Measurements from ENCODE around the gene TBK1.
A peak's percentile ranks its signal among the peaks of the same experiment; 100 is the strongest.

TBK1 gene

GRCh38 chr12:64450711-64451486 lies 1.0 kb upstream of the TBK1 start:
- DNase-seq (ENCODE audit: insufficient read length, low spot score) (no peak), FAIRE-seq (peak; percentile 71)
- TF ChIP-seq TAF1 (IDR thresholded peaks at IDR 0.05; ENCODE audit: low read depth, low read length) (no peak), POLR2A (IDR thresholded peaks at IDR 0.05; ENCODE audit: low read depth, low read length) (no peak), SPI1 (IDR thresholded peaks at IDR 0.05; ENCODE audit: low read depth, low read length) (no peak), PAX5 (IDR thresholded peaks at IDR 0.05; ENCODE audit: insufficient read depth, low read length, severe bottlenecking) (no peak), POLR2AphosphoS5 (IDR thresholded peaks at IDR 0.05; ENCODE audit: low read depth, low read length) (no peak)

GRCh38 chr12:64452559-64453329 lies 824 bp downstream of the TBK1 start:
- TF ChIP-seq SPI1 (IDR thresholded peaks at IDR 0.05; ENCODE audit: low read depth, low read length) (0 out of 2 replicates have a peak, but pooled peaks have one; percentile 14), POLR2AphosphoS5 (IDR thresholded peaks at IDR 0.05; ENCODE audit: low read depth, low read length) (no peak)
- peak; percentile 26 for FAIRE-seq
- no peak for DNase-seq (ENCODE audit: insufficient read length, low spot score)

GRCh38 chr12:64455506-64455905 lies 3.6 kb downstream of the TBK1 start:
- no peak for TF ChIP-seq TAF1 (IDR thresholded peaks at IDR 0.05; ENCODE audit: low read depth, low read length)
- no peak for TF ChIP-seq POLR2A (IDR thresholded peaks at IDR 0.05; ENCODE audit: low read depth, low read length)
- DNase-seq (ENCODE audit: insufficient read length, low spot score) (no peak), FAIRE-seq (no peak)

- FAIRE-seq (no peak), DNase-seq (ENCODE audit: insufficient read length, low spot score) (no peak)
- TF ChIP-seq POU2F2 (IDR thresholded peaks at IDR 0.05; ENCODE audit: low read depth, low read length) = no peak
- no peak for TF ChIP-seq POLR2AphosphoS5 (IDR thresholded peaks at IDR 0.05; ENCODE audit: low read depth, low read length)
- no peak for TF ChIP-seq PAX5 (IDR thresholded peaks at IDR 0.05; ENCODE audit: insufficient read depth, low read length, severe bottlenecking)
- no peak for TF ChIP-seq TAF1 (IDR thresholded peaks at IDR 0.05; ENCODE audit: low read depth, low read length)
- no peak for TF ChIP-seq SPI1 (IDR thresholded peaks at IDR 0.05; ENCODE audit: low read depth, low read length)
- no peak for TF ChIP-seq POLR2A (IDR thresholded peaks at IDR 0.05; ENCODE audit: low read depth, low read length)
These were observed 4.2 kb downstream of the TBK1 start for GRCh38 chr12:64456119-64456518.

GRCh38 chr12:64457032-64457431 lies 5.1 kb downstream of the TBK1 start:
- FAIRE-seq (no peak), DNase-seq (ENCODE audit: insufficient read length, low spot score) (no peak)
- TF ChIP-seq SPI1 (IDR thresholded peaks at IDR 0.05; ENCODE audit: low read depth, low read length) = no peak
- no peak for TF ChIP-seq POLR2AphosphoS5 (IDR thresholded peaks at IDR 0.05; ENCODE audit: low read depth, low read length)
- TF ChIP-seq TAF1 (IDR thresholded peaks at IDR 0.05; ENCODE audit: low read depth, low read length) = no peak
- no peak for TF ChIP-seq POLR2A (IDR thresholded peaks at IDR 0.05; ENCODE audit: low read depth, low read length)
- TF ChIP-seq POU2F2 (IDR thresholded peaks at IDR 0.05; ENCODE audit: low read depth, low read length) = no peak
- TF ChIP-seq PAX5 (IDR thresholded peaks at IDR 0.05; ENCODE audit: insufficient read depth, low read length, severe bottlenecking) = no peak

GRCh38 chr12:64457466-64457865 lies 5.5 kb downstream of the TBK1 start:
- no peak for DNase-seq (ENCODE audit: insufficient read length, low spot score)
- FAIRE-seq = peak; percentile 9
- TF ChIP-seq PAX5 (IDR thresholded peaks at IDR 0.05; ENCODE audit: insufficient read depth, low read length, severe bottlenecking) = no peak
- TF ChIP-seq POLR2AphosphoS5 (IDR thresholded peaks at IDR 0.05; ENCODE audit: low read depth, low read length) = no peak
- TF ChIP-seq POU2F2 (IDR thresholded peaks at IDR 0.05; ENCODE audit: low read depth, low read length) = no peak
- no peak for TF ChIP-seq SPI1 (IDR thresholded peaks at IDR 0.05; ENCODE audit: low read depth, low read length)
- no peak for TF ChIP-seq POLR2A (IDR thresholded peaks at IDR 0.05; ENCODE audit: low read depth, low read length)
- no peak for TF ChIP-seq TAF1 (IDR thresholded peaks at IDR 0.05; ENCODE audit: low read depth, low read length)

GRCh38 chr12:64457923-64458322 lies 6.0 kb downstream of the TBK1 start:
- DNase-seq (ENCODE audit: insufficient read length, low spot score) = no peak
- TF ChIP-seq PAX5 (IDR thresholded peaks at IDR 0.05; ENCODE audit: insufficient read depth, low read length, severe bottlenecking) = no peak
- TF ChIP-seq POLR2AphosphoS5 (IDR thresholded peaks at IDR 0.05; ENCODE audit: low read depth, low read length) = no peak
- no peak for TF ChIP-seq TAF1 (IDR thresholded peaks at IDR 0.05; ENCODE audit: low read depth, low read length)
- TF ChIP-seq SPI1 (IDR thresholded peaks at IDR 0.05; ENCODE audit: low read depth, low read length) = no peak
- no peak for TF ChIP-seq POLR2A (IDR thresholded peaks at IDR 0.05; ENCODE audit: low read depth, low read length)
- no peak for TF ChIP-seq POU2F2 (IDR thresholded peaks at IDR 0.05; ENCODE audit: low read depth, low read length)
- no peak for FAIRE-seq

GRCh38 chr12:64459394-64459891 lies 7.5 kb downstream of the TBK1 start:
- FAIRE-seq = no peak
- no peak for TF ChIP-seq POLR2A (IDR thresholded peaks at IDR 0.05; ENCODE audit: low read depth, low read length)
- no peak for TF ChIP-seq POLR2AphosphoS5 (IDR thresholded peaks at IDR 0.05; ENCODE audit: low read depth, low read length)
- no peak for TF ChIP-seq PAX5 (IDR thresholded peaks at IDR 0.05; ENCODE audit: insufficient read depth, low read length, severe bottlenecking)
- DNase-seq (ENCODE audit: insufficient read length, low spot score) = no peak

- DNase-seq (ENCODE audit: insufficient read length, low spot score) (no peak), FAIRE-seq (no peak)
These were observed 9.9 kb downstream of the TBK1 start for GRCh38 chr12:64461634-64462414.

More at GRCh38 chr12:64461634-64462414, 9.9 kb downstream of the TBK1 start:
- TF ChIP-seq PAX5 (IDR thresholded peaks at IDR 0.05; ENCODE audit: insufficient read depth, low read length, severe bottlenecking) = no peak
- TF ChIP-seq SPI1 (IDR thresholded peaks at IDR 0.05; ENCODE audit: low read depth, low read length) = no peak
- no peak for TF ChIP-seq POU2F2 (IDR thresholded peaks at IDR 0.05; ENCODE audit: low read depth, low read length)
- no peak for TF ChIP-seq POLR2AphosphoS5 (IDR thresholded peaks at IDR 0.05; ENCODE audit: low read depth, low read length)
- no peak for TF ChIP-seq TAF1 (IDR thresholded peaks at IDR 0.05; ENCODE audit: low read depth, low read length)
- TF ChIP-seq POLR2A (IDR thresholded peaks at IDR 0.05; ENCODE audit: low read depth, low read length) = no peak

Measured in GM12891 (cell line).